ENCODE results near the gene TRIM65.

DNA sequence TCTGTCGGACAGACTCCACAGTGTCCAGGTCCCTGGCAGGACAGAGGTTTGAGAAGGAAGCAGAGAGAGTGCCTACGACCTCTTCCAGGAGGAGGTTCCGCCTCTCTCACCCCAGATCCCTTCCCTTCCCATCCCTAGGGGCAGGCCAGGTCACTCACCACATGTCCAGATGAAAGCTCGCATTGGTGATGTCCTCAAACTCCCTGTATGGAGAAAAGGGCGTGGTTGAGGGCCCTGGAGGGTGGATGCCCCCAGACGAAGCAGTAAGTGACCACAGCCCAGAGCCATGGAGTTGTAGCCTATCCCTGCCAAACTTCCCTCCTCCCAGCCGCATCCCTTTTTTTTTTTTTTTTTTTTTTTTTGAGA lies 56.0 kb downstream of the TRIM65 start:
- no peak for TF ChIP-seq POLR2AphosphoS5 (IDR thresholded peaks at IDR 0.05; ENCODE audit: borderline replicate concordance, low read depth, low read length)
- TF ChIP-seq EZH2 (IDR thresholded peaks at IDR 0.05) = no peak
- no peak for TF ChIP-seq FOXP2 (optimal IDR thresholded peaks at IDR 0.05; ENCODE audit: control extremely low read depth, extremely low read length, insufficient read depth)
